ENCODE data around the gene ATAD1. TPM values are rescaled to one million over a fixed set of nuclear protein-coding genes. Genes with fewer than 3 reads are reported as not detected.
"Not testable (repeated sequence)": the region's sequence is repeated elsewhere in the genome, so short reads cannot be mapped to it uniquely, and the experiment has no call there.

The ATAD1 gene
- polyA plus RNA-seq, 3 donors = 6.3 to 13.2 (median 10.2) TPM

DNA sequence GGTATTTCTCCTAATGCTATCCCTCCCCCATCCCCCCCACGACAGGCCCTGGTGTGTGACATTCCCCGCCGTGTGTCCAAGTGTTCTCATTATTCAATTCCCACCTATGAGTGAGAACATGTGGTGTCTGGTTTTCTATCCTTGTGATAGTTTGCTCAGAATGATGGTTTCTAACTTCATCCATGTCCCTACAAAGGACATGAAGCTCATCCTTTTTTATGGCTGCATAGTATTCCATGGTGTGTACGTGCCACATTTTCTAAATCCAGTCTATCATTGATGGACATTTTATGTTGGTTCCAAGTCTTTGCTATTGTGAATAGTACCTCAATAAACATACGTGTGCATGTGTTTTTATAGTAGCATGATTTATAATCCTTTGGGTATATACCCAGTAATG lies 37.2 kb upstream of the ATAD1 start:
- H3K27ac ChIP-seq (ENCODE audit: low read depth in 1 of 2, low read length in 2 of 2); H3K4me1 ChIP-seq (ENCODE audit: control insufficient read depth in 1 of 2, insufficient read depth in 2 of 2, low read length in 2 of 2); H2AFZ ChIP-seq (ENCODE audit: insufficient read depth, low read depth, low read length, poor library complexity, severe bottlenecking); H3K9me3 ChIP-seq (replicated peaks in 1 of 2; ENCODE audit: control insufficient read depth in 1 of 2, insufficient read depth in 1 of 2, low read length in 2 of 2); H3K27me3 ChIP-seq (ENCODE audit: control insufficient read depth in 2 of 2, insufficient read depth in 2 of 2, low read length in 2 of 2); H3K79me2 ChIP-seq (ENCODE audit: insufficient read depth, low read length); H3K27ac Mint-ChIP-seq; H3K9me3 Mint-ChIP-seq; H4K20me1 ChIP-seq (ENCODE audit: insufficient read depth, low read length); intact Hi-C loops (cut with micrococcal nuclease); H3K9ac ChIP-seq (ENCODE audit: insufficient read depth, low read length, poor library complexity, severe bottlenecking); H3K36me3 ChIP-seq (replicated peaks in 1 of 2; ENCODE audit: control insufficient read depth in 1 of 2, insufficient read depth in 2 of 2, low read length in 2 of 2); H3K4me3 Mint-ChIP-seq; DNase-seq; H3K4me1 Mint-ChIP-seq; H3K4me3 ChIP-seq (replicated peaks in 1 of 3; ENCODE audit: low read depth in 2 of 3, low read length in 3 of 3); H3K36me3 Mint-ChIP-seq; H3K27me3 Mint-ChIP-seq (ENCODE audit: low read depth in 3 of 3); H3K4me2 ChIP-seq (replicated peaks; ENCODE audit: extremely low read depth, low read length, poor library complexity, severe bottlenecking): not testable (repeated sequence)
- no CpG with 5 or more reads among the region's 5 CpGs for WGBS (ENCODE audit: insufficient coverage)

- no CpG with 5 or more reads among the region's 1 CpG for WGBS (ENCODE audit: insufficient coverage)
- DNase-seq = no peak
- H3K4me2 ChIP-seq (replicated peaks; ENCODE audit: extremely low read depth, low read length, poor library complexity, severe bottlenecking) = no peak overlapping the region
- peaks cover 8% of the 10 kb centered on the region for H3K4me1 Mint-ChIP-seq
- H3K27me3 Mint-ChIP-seq (ENCODE audit: low read depth in 3 of 3) = no peaks in the 10 kb centered on the region
- peaks cover 0 to 6% of the 10 kb centered on the region in 2 donors for H3K4me1 ChIP-seq (ENCODE audit: control insufficient read depth in 1 of 2, insufficient read depth in 2 of 2, low read length in 2 of 2)
- no peak overlapping the region for H2AFZ ChIP-seq (ENCODE audit: insufficient read depth, low read depth, low read length, poor library complexity, severe bottlenecking)
- no peaks in the 10 kb centered on the region for H3K27me3 ChIP-seq (ENCODE audit: control insufficient read depth in 2 of 2, insufficient read depth in 2 of 2, low read length in 2 of 2)
- H3K9me3 Mint-ChIP-seq = peaks cover 0 to 5% (median 0%) of the 10 kb centered on the region in 7 donors
- H3K9me3 ChIP-seq (replicated peaks in 1 of 2; ENCODE audit: control insufficient read depth in 1 of 2, insufficient read depth in 1 of 2, low read length in 2 of 2) = no peaks in the 10 kb centered on the region
- no peaks in the 10 kb centered on the region for H3K36me3 ChIP-seq (replicated peaks in 1 of 2; ENCODE audit: control insufficient read depth in 1 of 2, insufficient read depth in 2 of 2, low read length in 2 of 2)
- H3K4me3 Mint-ChIP-seq = no peak overlapping the region
- H3K36me3 Mint-ChIP-seq = no peaks in the 10 kb centered on the region
- H3K27ac ChIP-seq (ENCODE audit: low read depth in 1 of 2, low read length in 2 of 2) = no peak overlapping the region
- no peak overlapping the region for H3K4me3 ChIP-seq (replicated peaks in 1 of 3; ENCODE audit: low read depth in 2 of 3, low read length in 3 of 3)
- intact Hi-C loops (cut with micrococcal nuclease) = no loop called here
- no peaks in the 10 kb centered on the region for H4K20me1 ChIP-seq (ENCODE audit: insufficient read depth, low read length)
- H3K9ac ChIP-seq (ENCODE audit: insufficient read depth, low read length, poor library complexity, severe bottlenecking) = no peak overlapping the region
- H3K79me2 ChIP-seq (ENCODE audit: insufficient read depth, low read length) = no peaks in the 10 kb centered on the region
- H3K27ac Mint-ChIP-seq = no peak overlapping the region
- no peak for TF ChIP-seq CTCF (IDR thresholded peaks at IDR 0.05)
These were observed 34.1 kb upstream of the ATAD1 start for GRCh38 chr10:87852089-87852488.

Data from CD14-positive monocyte (primary cell).